ENCODE results near the gene DPF3.

GRCh38 chr14:72739446-72740405 lies 154.2 kb downstream of the DPF3 start:
- no peak for TF ChIP-seq CTCF (IDR thresholded peaks at IDR 0.05)
- TF ChIP-seq POLR2A (IDR thresholded peaks at IDR 0.05): no peak

Measured in esophagus squamous epithelium (tissue), 4 donors.